NAMALWA (cell line): ENCODE measurements around the gene MAP2.

Source experiments
- DNase-seq: peaks from one replicate; pipeline ENCODE4 v3.0.0-alpha.2; 2015; ENCODE audit warnings: low spot score

MAP2 gene

GRCh38 chr2:209721497-209721896, 297.6 kb downstream of the MAP2 start:
- DNase-seq, result no peak

GRCh38 chr2:209726311-209726710, 302.5 kb downstream of the MAP2 start:
- DNase-seq, result no peak

GRCh38 chr2:209727077-209727476, 303.2 kb downstream of the MAP2 start:
- no peak for DNase-seq

GRCh38 chr2:209734805-209735204, 311.0 kb downstream of the MAP2 start:
- DNase-seq, result no peak

GRCh38 chr2:209741953-209742352, 318.1 kb downstream of the MAP2 start:
- no peak for DNase-seq

GRCh38 chr2:209753020-209753419, 329.2 kb downstream of the MAP2 start:
- DNase-seq, result no peak

GRCh38 chr2:209757163-209757562, 333.3 kb downstream of the MAP2 start:
- DNase-seq, result no peak

- DNase-seq, result no peak
Measured at GRCh38 chr2:209761566-209761965, 337.7 kb downstream of the MAP2 start.

GRCh38 chr2:209762563-209762962, 338.7 kb downstream of the MAP2 start:
- no peak for DNase-seq

GRCh38 chr2:209763106-209763505, 339.3 kb downstream of the MAP2 start:
- DNase-seq, result no peak

GRCh38 chr2:209766613-209767012, 342.8 kb downstream of the MAP2 start:
- DNase-seq, result no peak

GRCh38 chr2:209767316-209767715, 343.5 kb downstream of the MAP2 start:
- DNase-seq, result no peak

- DNase-seq, result no peak
Measured at GRCh38 chr2:209768557-209768956, 344.7 kb downstream of the MAP2 start.

GRCh38 chr2:209771474-209772289, 347.8 kb downstream of the MAP2 start, which contains the start of gene UNC80:
TSS of gene UNC80 (plus strand) at chr2:209771832. CDS start at chr2:209772073, 241 bp downstream.
- no peak for DNase-seq

- no peak for DNase-seq
Measured at GRCh38 chr2:209772290-209772685, 348.4 kb downstream of the MAP2 start.

GRCh38 chr2:209773377-209773776, 349.5 kb downstream of the MAP2 start:
- DNase-seq, result no peak
